Measurements from ENCODE around the gene TMEM54. TPM values are rescaled to one million over a fixed set of nuclear protein-coding genes. Genes with fewer than 3 reads are reported as not detected.

Gene TMEM54
- total and polyA plus RNA-seq, 2 donors (not counting 1 experiment from before 2014, with no cell fraction given), result 24.2 to 69.9 TPM

- Histone ChIP-seq H4K20me1 (ENCODE audit: control insufficient read depth, extremely low read depth, insufficient read depth, low read length) (no peaks in the 10 kb centered on the region), H3K36me3 (ENCODE audit: control insufficient read depth, insufficient read depth, low read length) (no peaks in the 10 kb centered on the region), H3K4me3 (replicated peaks in 1 of 4; ENCODE audit: control extremely low read depth in 1 of 4, insufficient read depth in 1 of 4, low read depth in 3 of 4, low read length in 4 of 4) (no peak overlapping the region), H3K79me2 (ENCODE audit: control insufficient read depth, insufficient read depth, low read length) (no peaks in the 10 kb centered on the region), H2AFZ (ENCODE audit: low read length) (no peak overlapping the region), H3K4me1 (ENCODE audit: control insufficient read depth, extremely low read depth, insufficient read depth, low read length) (no peaks in the 10 kb centered on the region), H3K4me2 (ENCODE audit: extremely low read depth, insufficient read depth, low read length) (no peak overlapping the region), H3K9ac (ENCODE audit: insufficient read depth, low read length) (no peak overlapping the region), H3K27me3 (ENCODE audit: control insufficient read depth, insufficient read depth, low read length) (peaks cover 32% of the 10 kb centered on the region), H3K27ac (ENCODE audit: insufficient read depth, low read length) (no peak overlapping the region), H3K9me3 (ENCODE audit: control insufficient read depth, insufficient read depth, low read depth, low read length) (no peaks in the 10 kb centered on the region)
- no peak for TF ChIP-seq CTCF (conservative IDR thresholded peaks at IDR 0.05 in 1 of 2, IDR thresholded peaks at IDR 0.05 in 1 of 2; ENCODE audit: low read depth in 1 of 2, low read length in 2 of 2)
- no peak for TF ChIP-seq EZH2 (IDR thresholded peaks at IDR 0.05; ENCODE audit: low read length, missing control alignments)
- no peak for DNase-seq (ENCODE audit: low read depth in 2 of 2)
These were observed 11.4 kb downstream of the TMEM54 start for GRCh38 chr1:32889731-32890278.

DNA sequence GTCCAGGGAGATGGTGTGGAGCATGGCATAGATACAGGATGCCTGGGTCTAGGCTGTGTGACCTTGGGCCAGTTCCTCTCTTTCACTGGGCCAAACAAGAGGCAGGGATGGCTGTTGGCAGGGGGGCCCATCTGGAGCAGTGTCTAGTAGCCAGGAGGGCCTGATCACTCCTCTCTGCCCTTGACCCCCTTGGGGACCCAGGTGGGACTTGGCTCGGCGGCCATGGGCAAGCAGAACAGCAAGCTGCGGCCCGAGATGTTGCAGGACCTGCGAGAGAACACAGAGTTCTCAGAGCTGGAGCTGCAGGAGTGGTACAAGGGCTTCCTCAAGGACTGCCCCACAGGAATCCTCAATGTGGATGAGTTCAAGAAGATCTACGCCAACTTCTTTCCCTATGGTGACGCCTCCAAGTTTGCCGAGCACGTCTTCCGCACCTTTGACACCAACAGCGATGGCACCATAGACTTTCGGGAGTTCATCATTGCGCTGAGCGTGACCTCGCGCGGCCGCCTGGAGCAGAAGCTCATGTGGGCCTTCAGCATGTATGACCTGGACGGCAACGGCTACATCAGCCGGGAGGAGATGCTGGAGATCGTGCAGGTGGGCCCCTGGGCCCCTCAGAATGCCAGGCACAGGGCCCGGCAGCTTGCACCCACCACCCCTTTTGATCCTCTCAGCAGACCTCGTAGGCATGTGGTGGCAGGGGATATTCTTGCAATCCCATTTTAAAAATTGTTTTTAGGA lies 12.3 kb downstream of the TMEM54 start:
- Histone ChIP-seq H4K20me1 (ENCODE audit: control insufficient read depth, extremely low read depth, insufficient read depth, low read length) (no peaks in the 10 kb centered on the region), H3K79me2 (ENCODE audit: control insufficient read depth, insufficient read depth, low read length) (no peaks in the 10 kb centered on the region), H3K4me2 (ENCODE audit: extremely low read depth, insufficient read depth, low read length) (no peak overlapping the region), H3K9ac (ENCODE audit: insufficient read depth, low read length) (no peak overlapping the region), H3K36me3 (ENCODE audit: control insufficient read depth, insufficient read depth, low read length) (no peaks in the 10 kb centered on the region), H3K9me3 (ENCODE audit: control insufficient read depth, insufficient read depth, low read depth, low read length) (no peaks in the 10 kb centered on the region), H3K27me3 (ENCODE audit: control insufficient read depth, insufficient read depth, low read length) (peaks cover 36% of the 10 kb centered on the region), H3K4me1 (ENCODE audit: control insufficient read depth, extremely low read depth, insufficient read depth, low read length) (no peaks in the 10 kb centered on the region), H2AFZ (ENCODE audit: low read length) (no peak overlapping the region), H3K4me3 (replicated peaks in 1 of 4; ENCODE audit: control extremely low read depth in 1 of 4, insufficient read depth in 1 of 4, low read depth in 3 of 4, low read length in 4 of 4) (no peak overlapping the region), H3K27ac (ENCODE audit: insufficient read depth, low read length) (no peak overlapping the region)
- DNase-seq (ENCODE audit: low read depth in 2 of 2), result no peak
- no peak for TF ChIP-seq CTCF (conservative IDR thresholded peaks at IDR 0.05 in 1 of 2, IDR thresholded peaks at IDR 0.05 in 1 of 2; ENCODE audit: low read depth in 1 of 2, low read length in 2 of 2)
- no peak for TF ChIP-seq EZH2 (IDR thresholded peaks at IDR 0.05; ENCODE audit: low read length, missing control alignments)

GRCh38 chr1:32888134-32888533 lies 13.1 kb downstream of the TMEM54 start:
- Histone ChIP-seq H3K9ac (ENCODE audit: insufficient read depth, low read length) (no peak overlapping the region), H3K36me3 (ENCODE audit: control insufficient read depth, insufficient read depth, low read length) (no peaks in the 10 kb centered on the region), H3K4me2 (ENCODE audit: extremely low read depth, insufficient read depth, low read length) (no peak overlapping the region), H2AFZ (ENCODE audit: low read length) (no peak overlapping the region), H3K4me1 (ENCODE audit: control insufficient read depth, extremely low read depth, insufficient read depth, low read length) (no peaks in the 10 kb centered on the region), H3K9me3 (ENCODE audit: control insufficient read depth, insufficient read depth, low read depth, low read length) (no peaks in the 10 kb centered on the region), H3K79me2 (ENCODE audit: control insufficient read depth, insufficient read depth, low read length) (no peaks in the 10 kb centered on the region), H3K27me3 (ENCODE audit: control insufficient read depth, insufficient read depth, low read length) (peaks cover 42% of the 10 kb centered on the region), H3K4me3 (replicated peaks in 1 of 4; ENCODE audit: control extremely low read depth in 1 of 4, insufficient read depth in 1 of 4, low read depth in 3 of 4, low read length in 4 of 4) (no peak overlapping the region), H3K27ac (ENCODE audit: insufficient read depth, low read length) (no peak overlapping the region), H4K20me1 (ENCODE audit: control insufficient read depth, extremely low read depth, insufficient read depth, low read length) (no peaks in the 10 kb centered on the region)
- DNase-seq (ENCODE audit: low read depth in 2 of 2), result no peak
- TF ChIP-seq EZH2 (IDR thresholded peaks at IDR 0.05; ENCODE audit: low read length, missing control alignments), result no peak
- no peak for TF ChIP-seq CTCF (conservative IDR thresholded peaks at IDR 0.05 in 1 of 2, IDR thresholded peaks at IDR 0.05 in 1 of 2; ENCODE audit: low read depth in 1 of 2, low read length in 2 of 2)
